ENCODE measurements around the gene LDLRAD2. TPM values are rescaled to one million over a fixed set of nuclear protein-coding genes. Genes with fewer than 3 reads are reported as not detected.

Gene LDLRAD2
- total and polyA plus RNA-seq, 9 of the 15 experiments (the other 6 are each of a cell fraction or from before 2014, with no cell fraction given) = 0.45 to 0.48 TPM; not detected in 7

GRCh38 chr1:21764615-21765423 lies 47.2 kb upstream of the LDLRAD2 start (continued):
- TF ChIP-seq ZNF316 (IDR thresholded peaks at IDR 0.05) (no peak), STAT5B (CRISPR knock-in tag; IDR thresholded peaks at IDR 0.05) (no peak), CTBP1 (IDR thresholded peaks at IDR 0.05; ENCODE audit: borderline replicate concordance) (no peak), NFE2L1 (tag; IDR thresholded peaks at IDR 0.05; ENCODE audit: borderline replicate concordance, low read depth) (no peak), HMBOX1 (IDR thresholded peaks at IDR 0.05) (peak; percentile 87), FOXJ3 (CRISPR knock-in tag; IDR thresholded peaks at IDR 0.05) (no peak), SAFB2 (IDR thresholded peaks at IDR 0.05; ENCODE audit: borderline replicate concordance, low read depth, low read length, severe bottlenecking) (no peak), TAF7 (tag; IDR thresholded peaks at IDR 0.05) (no peak), POLR2H (tag; IDR thresholded peaks at IDR 0.05; ENCODE audit: low read depth) (no peak), HDGF (IDR thresholded peaks at IDR 0.05) (no peak), NFATC3 (IDR thresholded peaks at IDR 0.05) (no peak), IRF9 (tag; IDR thresholded peaks at IDR 0.05) (no peak), PCBP2 (IDR thresholded peaks at IDR 0.05; ENCODE audit: low read depth, low read length, poor library complexity, severe bottlenecking) (no peak), DPF2 (IDR thresholded peaks at IDR 0.05) (peak; percentile 68; the same call in 1 of the 2 replicates)
- TF ChIP-seq, protein P1, sequence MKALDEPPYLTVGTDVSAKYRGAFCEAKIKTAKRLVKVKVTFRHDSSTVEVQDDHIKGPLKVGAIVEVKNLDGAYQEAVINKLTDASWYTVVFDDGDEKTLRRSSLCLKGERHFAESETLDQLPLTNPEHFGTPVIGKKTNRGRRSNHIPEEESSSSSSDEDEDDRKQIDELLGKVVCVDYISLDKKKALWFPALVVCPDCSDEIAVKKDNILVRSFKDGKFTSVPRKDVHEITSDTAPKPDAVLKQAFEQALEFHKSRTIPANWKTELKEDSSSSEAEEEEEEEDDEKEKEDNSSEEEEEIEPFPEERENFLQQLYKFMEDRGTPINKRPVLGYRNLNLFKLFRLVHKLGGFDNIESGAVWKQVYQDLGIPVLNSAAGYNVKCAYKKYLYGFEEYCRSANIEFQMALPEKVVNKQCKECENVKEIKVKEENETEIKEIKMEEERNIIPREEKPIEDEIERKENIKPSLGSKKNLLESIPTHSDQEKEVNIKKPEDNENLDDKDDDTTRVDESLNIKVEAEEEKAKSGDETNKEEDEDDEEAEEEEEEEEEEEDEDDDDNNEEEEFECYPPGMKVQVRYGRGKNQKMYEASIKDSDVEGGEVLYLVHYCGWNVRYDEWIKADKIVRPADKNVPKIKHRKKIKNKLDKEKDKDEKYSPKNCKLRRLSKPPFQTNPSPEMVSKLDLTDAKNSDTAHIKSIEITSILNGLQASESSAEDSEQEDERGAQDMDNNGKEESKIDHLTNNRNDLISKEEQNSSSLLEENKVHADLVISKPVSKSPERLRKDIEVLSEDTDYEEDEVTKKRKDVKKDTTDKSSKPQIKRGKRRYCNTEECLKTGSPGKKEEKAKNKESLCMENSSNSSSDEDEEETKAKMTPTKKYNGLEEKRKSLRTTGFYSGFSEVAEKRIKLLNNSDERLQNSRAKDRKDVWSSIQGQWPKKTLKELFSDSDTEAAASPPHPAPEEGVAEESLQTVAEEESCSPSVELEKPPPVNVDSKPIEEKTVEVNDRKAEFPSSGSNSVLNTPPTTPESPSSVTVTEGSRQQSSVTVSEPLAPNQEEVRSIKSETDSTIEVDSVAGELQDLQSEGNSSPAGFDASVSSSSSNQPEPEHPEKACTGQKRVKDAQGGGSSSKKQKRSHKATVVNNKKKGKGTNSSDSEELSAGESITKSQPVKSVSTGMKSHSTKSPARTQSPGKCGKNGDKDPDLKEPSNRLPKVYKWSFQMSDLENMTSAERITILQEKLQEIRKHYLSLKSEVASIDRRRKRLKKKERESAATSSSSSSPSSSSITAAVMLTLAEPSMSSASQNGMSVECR (CRISPR knock-in tag; IDR thresholded peaks at IDR 0.05) = no peak
- TF ChIP-seq, protein P2, sequence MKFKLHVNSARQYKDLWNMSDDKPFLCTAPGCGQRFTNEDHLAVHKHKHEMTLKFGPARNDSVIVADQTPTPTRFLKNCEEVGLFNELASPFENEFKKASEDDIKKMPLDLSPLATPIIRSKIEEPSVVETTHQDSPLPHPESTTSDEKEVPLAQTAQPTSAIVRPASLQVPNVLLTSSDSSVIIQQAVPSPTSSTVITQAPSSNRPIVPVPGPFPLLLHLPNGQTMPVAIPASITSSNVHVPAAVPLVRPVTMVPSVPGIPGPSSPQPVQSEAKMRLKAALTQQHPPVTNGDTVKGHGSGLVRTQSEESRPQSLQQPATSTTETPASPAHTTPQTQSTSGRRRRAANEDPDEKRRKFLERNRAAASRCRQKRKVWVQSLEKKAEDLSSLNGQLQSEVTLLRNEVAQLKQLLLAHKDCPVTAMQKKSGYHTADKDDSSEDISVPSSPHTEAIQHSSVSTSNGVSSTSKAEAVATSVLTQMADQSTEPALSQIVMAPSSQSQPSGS (CRISPR knock-in tag; IDR thresholded peaks at IDR 0.05) = no peak
- TF ChIP-seq, protein P3, sequence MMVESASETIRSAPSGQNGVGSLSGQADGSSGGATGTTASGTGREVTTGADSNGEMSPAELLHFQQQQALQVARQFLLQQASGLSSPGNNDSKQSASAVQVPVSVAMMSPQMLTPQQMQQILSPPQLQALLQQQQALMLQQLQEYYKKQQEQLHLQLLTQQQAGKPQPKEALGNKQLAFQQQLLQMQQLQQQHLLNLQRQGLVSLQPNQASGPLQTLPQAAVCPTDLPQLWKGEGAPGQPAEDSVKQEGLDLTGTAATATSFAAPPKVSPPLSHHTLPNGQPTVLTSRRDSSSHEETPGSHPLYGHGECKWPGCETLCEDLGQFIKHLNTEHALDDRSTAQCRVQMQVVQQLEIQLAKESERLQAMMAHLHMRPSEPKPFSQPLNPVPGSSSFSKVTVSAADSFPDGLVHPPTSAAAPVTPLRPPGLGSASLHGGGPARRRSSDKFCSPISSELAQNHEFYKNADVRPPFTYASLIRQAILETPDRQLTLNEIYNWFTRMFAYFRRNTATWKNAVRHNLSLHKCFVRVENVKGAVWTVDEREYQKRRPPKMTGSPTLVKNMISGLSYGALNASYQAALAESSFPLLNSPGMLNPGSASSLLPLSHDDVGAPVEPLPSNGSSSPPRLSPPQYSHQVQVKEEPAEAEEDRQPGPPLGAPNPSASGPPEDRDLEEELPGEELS (CRISPR knock-in tag; IDR thresholded peaks at IDR 0.05; ENCODE audit: borderline replicate concordance) = no peak
- TF ChIP-seq, protein P4, sequence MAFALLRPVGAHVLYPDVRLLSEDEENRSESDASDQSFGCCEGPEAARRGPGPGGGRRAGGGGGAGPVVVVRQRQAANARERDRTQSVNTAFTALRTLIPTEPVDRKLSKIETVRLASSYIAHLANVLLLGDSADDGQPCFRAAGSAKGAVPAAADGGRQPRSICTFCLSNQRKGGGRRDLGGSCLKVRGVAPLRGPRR (CRISPR knock-in tag; IDR thresholded peaks at IDR 0.05) = no peak

Measured in K562 (cell line).